OCI-LY7 (cell line): ENCODE data around the gene WIPF3. TPM values are rescaled to one million over a fixed set of nuclear protein-coding genes. Genes with fewer than 3 reads are reported as not detected.

Source experiments
- BruUV-seq: library from RNA; stranded (reverse); fragments of 400-500 nt; replicated peaks from 2 replicates; lab custom pipeline; 2021; lab: Mats Ljungman, UMichigan
- CTCF ChIA-PET: fragments of 300-600 bp; sonication (Branson Sonifier 250); formaldehyde crosslinking; loops from one replicate; lab custom pipeline; 2022; ENCODE audit warnings: antibody characterized with exemption; ENCODE audit not compliant: unreplicated experiment; lab: Charles Lee
- POLR2A ChIA-PET: fragments of 300-600 bp; sonication (Branson Sonifier 250); formaldehyde crosslinking; loops from one replicate; lab custom pipeline; 2022; ENCODE audit warnings: antibody characterized with exemption; lab: Charles Lee
- DNase-seq: peaks from one replicate; pipeline ENCODE4 v3.0.0-alpha.2; 2015; ENCODE audit warnings: low spot score
- H2AFZ ChIP-seq: fragments of 200-600 bp; sonication (generic), shearing (Covaris generic); 2 replicates; pipeline ENCODE4 v1.6.1; 2014; ENCODE audit warnings: mild to moderate bottlenecking, antibody characterized with exemption, low read length, moderate library complexity
- H3K27ac ChIP-seq: fragments of 200-600 bp; sonication (generic); 2 replicates; pipeline ENCODE4 v1.5.1; 2014; ENCODE audit warnings: mixed run types, low read depth, mild to moderate bottlenecking, moderate library complexity, low read length, inconsistent platforms; ENCODE audit not compliant: poor library complexity, severe bottlenecking
- H3K36me3 ChIP-seq: fragments of 200-600 bp; sonication (generic); 2 replicates; pipeline ENCODE4 v1.6.1; 2014; ENCODE audit warnings: mild to moderate bottlenecking, antibody characterized with exemption, low read length, moderate library complexity, mixed read lengths; ENCODE audit not compliant: insufficient read depth
- H3K4me1 ChIP-seq: fragments of 200-600 bp; sonication (generic); 2 replicates; pipeline ENCODE4 v1.5.1; 2014; ENCODE audit warnings: mild to moderate bottlenecking, low read length; ENCODE audit not compliant: insufficient read depth, poor library complexity, severe bottlenecking
- H3K4me2 ChIP-seq: fragments of 200-600 bp; sonication (generic); 2 replicates; pipeline ENCODE4 v1.6.1; 2014; ENCODE audit warnings: mild to moderate bottlenecking, low read length
- H3K4me3 ChIP-seq: fragments of 200-600 bp; sonication (generic); 2 replicates; pipeline ENCODE4 v1.5.1; 2014; ENCODE audit warnings: mild to moderate bottlenecking, low read depth, low read length; ENCODE audit not compliant: poor library complexity, severe bottlenecking
- H3K79me2 ChIP-seq: fragments of 200-600 bp; sonication (generic); 2 replicates; pipeline ENCODE4 v1.6.1; 2016; ENCODE audit warnings: low read depth, mild to moderate bottlenecking, low read length, moderate library complexity, mixed read lengths; ENCODE audit not compliant: insufficient read depth
- H3K9me2 ChIP-seq: fragments of 200-600 bp; sonication (generic); 2 replicates; pipeline ENCODE4 v1.6.1; 2016; ENCODE audit warnings: mild to moderate bottlenecking, low read length, mixed read lengths; ENCODE audit not compliant: insufficient read depth
- H3K9me3 ChIP-seq: fragments of 200-600 bp; sonication (generic); 2 replicates; pipeline ENCODE4 v1.6.1; 2014; ENCODE audit warnings: mild to moderate bottlenecking, mixed run types, low read length, mixed read lengths
- H4K20me1 ChIP-seq: fragments of 200-600 bp; sonication (generic); 2 replicates; pipeline ENCODE4 v1.6.1; 2014; ENCODE audit warnings: mild to moderate bottlenecking, antibody characterized with exemption, low read length, moderate library complexity, mixed read lengths; ENCODE audit not compliant: insufficient read depth
- EZH2phosphoT487 ChIP-seq: fragments of 200-600 bp; sonication (generic); IDR thresholded peaks from 2 replicates; pipeline ENCODE4 v1.6.1; 2018; ENCODE audit warnings: low read depth, borderline replicate concordance, mild to moderate bottlenecking, mixed run types, antibody characterized with exemption, low read length, moderate library complexity, mixed read lengths
- intact Hi-C: fragments of 100-400 bp; cut with micrococcal nuclease; formaldehyde crosslinking; loops from one replicate; pipeline ENCODE4 v1.10.0; 2022; ENCODE audit not compliant: unreplicated experiment
- total RNA-seq, 2 experiments: library from RNA; depleted of rRNA in 1 of 2; stranded (reverse); fragments of >200 nt in 1 of 2; shearing (Covaris generic) in 1 of 2; gene quantifications; 2 replicates each; pipeline ENCODE4 v1.2.3, GENCODE V29; 2014 to 2022
- TF ChIP-seq, protein P1 (sequence below): fragments of 200-600 bp; sonication (generic); conservative IDR thresholded peaks from 2 replicates; pipeline ENCODE4 v1.5.1; 2014; ENCODE audit warnings: mild to moderate bottlenecking, antibody characterized with exemption, low read length, moderate library complexity, mixed read lengths

Gene WIPF3
- total RNA-seq, 2 experiments from 2014 or later: not detected

GRCh38 chr7:29844559-29844958, 38.3 kb downstream of the WIPF3 start:
- Histone ChIP-seq H3K4me1 (no peaks in the 10 kb centered on the region), H2AFZ (no peak overlapping the region), H3K79me2 (no peaks in the 10 kb centered on the region), H3K36me3 (no peaks in the 10 kb centered on the region), H3K9me3 (no peaks in the 10 kb centered on the region), H3K4me3 (no peak overlapping the region), H3K4me2 (no peak overlapping the region), H3K9me2 (no peaks in the 10 kb centered on the region), H4K20me1 (no peaks in the 10 kb centered on the region), H3K27ac (no peak overlapping the region)
- no TSS peak for BruUV-seq
- TF ChIP-seq, protein P1, sequence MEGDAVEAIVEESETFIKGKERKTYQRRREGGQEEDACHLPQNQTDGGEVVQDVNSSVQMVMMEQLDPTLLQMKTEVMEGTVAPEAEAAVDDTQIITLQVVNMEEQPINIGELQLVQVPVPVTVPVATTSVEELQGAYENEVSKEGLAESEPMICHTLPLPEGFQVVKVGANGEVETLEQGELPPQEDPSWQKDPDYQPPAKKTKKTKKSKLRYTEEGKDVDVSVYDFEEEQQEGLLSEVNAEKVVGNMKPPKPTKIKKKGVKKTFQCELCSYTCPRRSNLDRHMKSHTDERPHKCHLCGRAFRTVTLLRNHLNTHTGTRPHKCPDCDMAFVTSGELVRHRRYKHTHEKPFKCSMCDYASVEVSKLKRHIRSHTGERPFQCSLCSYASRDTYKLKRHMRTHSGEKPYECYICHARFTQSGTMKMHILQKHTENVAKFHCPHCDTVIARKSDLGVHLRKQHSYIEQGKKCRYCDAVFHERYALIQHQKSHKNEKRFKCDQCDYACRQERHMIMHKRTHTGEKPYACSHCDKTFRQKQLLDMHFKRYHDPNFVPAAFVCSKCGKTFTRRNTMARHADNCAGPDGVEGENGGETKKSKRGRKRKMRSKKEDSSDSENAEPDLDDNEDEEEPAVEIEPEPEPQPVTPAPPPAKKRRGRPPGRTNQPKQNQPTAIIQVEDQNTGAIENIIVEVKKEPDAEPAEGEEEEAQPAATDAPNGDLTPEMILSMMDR: no peak
- TF ChIP-seq EZH2phosphoT487: no peak
- intact Hi-C loops: no loop called here
- CTCF ChIA-PET: no interaction called here
- DNase-seq: no peak
- POLR2A ChIA-PET: interaction anchor here (0.7 kb wide), 1 partner anchor 1782 kb away, joined by 3 read pairs; no protein-coding TSS in a partner anchor

DNA sequence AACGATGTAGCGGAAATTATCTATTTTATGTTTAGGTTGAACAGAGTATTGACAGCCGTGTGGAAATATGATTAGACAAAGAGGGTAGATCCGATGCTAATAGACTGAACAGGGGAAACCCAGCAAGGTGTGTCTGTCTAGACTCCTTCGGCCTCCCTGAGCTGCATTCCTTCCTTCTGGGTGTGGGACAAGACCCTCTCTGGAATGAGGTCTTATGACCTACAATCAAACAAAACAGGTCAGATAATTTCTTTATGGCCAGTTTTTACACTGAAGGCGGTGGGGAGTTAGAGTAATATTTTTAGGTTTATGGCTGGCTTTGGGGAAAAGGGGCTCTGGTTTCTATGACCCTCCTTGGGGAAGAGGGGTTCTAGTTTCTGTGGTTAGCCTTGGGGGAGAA, 41.2 kb downstream of the WIPF3 start:
- H3K4me1 ChIP-seq: no peaks in the 10 kb centered on the region
- BruUV-seq: no TSS peak
- no peak overlapping the region for H2AFZ ChIP-seq
- CTCF ChIA-PET: no interaction called here
- no peaks in the 10 kb centered on the region for H4K20me1 ChIP-seq
- H3K4me3 ChIP-seq: no peak overlapping the region
- intact Hi-C loops: no loop called here
- POLR2A ChIA-PET: interaction anchor here (1.2 kb wide), 1 partner anchor 22 kb away, joined by 3 read pairs; no protein-coding TSS in a partner anchor
- H3K9me3 ChIP-seq: no peaks in the 10 kb centered on the region
- no peaks in the 10 kb centered on the region for H3K9me2 ChIP-seq
- no peaks in the 10 kb centered on the region for H3K79me2 ChIP-seq
- no peak for TF ChIP-seq EZH2phosphoT487
- TF ChIP-seq, protein P1: no peak
- no peaks in the 10 kb centered on the region for H3K36me3 ChIP-seq
- no peak overlapping the region for H3K4me2 ChIP-seq
- H3K27ac ChIP-seq: no peak overlapping the region
- no peak for DNase-seq

DNA sequence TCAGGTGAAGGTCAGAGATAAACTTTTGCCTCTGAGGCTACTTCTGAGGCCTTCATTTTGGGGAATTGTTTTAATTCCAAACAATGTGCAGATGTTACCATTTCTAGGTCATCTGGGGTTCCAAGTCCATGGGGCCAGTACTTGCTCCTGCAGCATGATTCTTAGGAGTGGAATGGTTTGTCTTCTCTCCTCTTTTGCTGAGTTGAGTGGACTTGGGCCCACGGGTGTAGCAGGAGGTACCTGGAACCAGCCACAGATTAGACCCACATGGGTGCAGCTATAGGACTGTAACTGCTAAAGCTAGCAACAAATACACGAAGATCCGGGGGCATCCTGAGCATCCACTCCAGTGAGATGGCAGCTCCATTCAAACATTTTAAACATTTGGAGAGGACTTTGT, 41.6 kb downstream of the WIPF3 start:
- Histone ChIP-seq H4K20me1 (no peaks in the 10 kb centered on the region), H3K4me2 (no peak overlapping the region), H3K9me3 (no peaks in the 10 kb centered on the region), H3K9me2 (no peaks in the 10 kb centered on the region), H3K27ac (no peak overlapping the region), H3K36me3 (no peaks in the 10 kb centered on the region), H3K4me3 (no peak overlapping the region), H2AFZ (no peak overlapping the region), H3K4me1 (no peaks in the 10 kb centered on the region), H3K79me2 (no peaks in the 10 kb centered on the region)
- no peak for DNase-seq
- no TSS peak for BruUV-seq
- no peak for TF ChIP-seq EZH2phosphoT487
- TF ChIP-seq, protein P1: no peak
- POLR2A ChIA-PET: interaction anchor here (1.2 kb wide), 1 partner anchor 23 kb away, joined by 3 read pairs; no protein-coding TSS in a partner anchor
- intact Hi-C loops: no loop called here
- CTCF ChIA-PET: no interaction called here
